ENCODE results near the gene ADGRL1. TPM values are rescaled to one million over a fixed set of nuclear protein-coding genes. Genes with fewer than 3 reads are reported as not detected.

ADGRL1 gene
- total RNA-seq, 2 donors from 2014 or later, result 21.0 to 31.2 TPM

- peaks cover 36% of the 10 kb centered on the region for H3K36me3 ChIP-seq
Observed at GRCh38 chr19:14106840-14107239, 99.1 kb downstream of the ADGRL1 start.

GRCh38 chr19:14105680-14106079, 100.3 kb downstream of the ADGRL1 start:
- no peak for TF ChIP-seq CTCF (IDR thresholded peaks at IDR 0.05)
- Histone ChIP-seq H3K9me3 (no peaks in the 10 kb centered on the region), H3K27ac (peak overlapping the region in 1 of 2 donors; percentile 79), H3K27me3 (no peaks in the 10 kb centered on the region), H3K4me3 (no peak overlapping the region), H3K4me1 (peaks cover 0 to 36% of the 10 kb centered on the region in 2 donors), H3K36me3 (peaks cover 48% of the 10 kb centered on the region)
- DNase-seq (ENCODE audit: low spot score), result no peak

More at GRCh38 chr19:14106840-14107239, 99.1 kb downstream of the ADGRL1 start:
- no peak overlapping the region for H3K4me3 ChIP-seq
- TF ChIP-seq CTCF (IDR thresholded peaks at IDR 0.05), result no peak
- DNase-seq (ENCODE audit: low spot score), result no peak
- peak overlapping the region; percentile 79 to 91 for H3K27ac ChIP-seq
- H3K4me1 ChIP-seq, result peaks cover 0 to 46% of the 10 kb centered on the region in 2 donors
- no peaks in the 10 kb centered on the region for H3K9me3 ChIP-seq
- H3K27me3 ChIP-seq, result no peaks in the 10 kb centered on the region

- no peak for DNase-seq (ENCODE audit: low spot score)
- Histone ChIP-seq H3K27me3 (no peaks in the 10 kb centered on the region), H3K4me1 (peaks cover 0 to 31% of the 10 kb centered on the region in 2 donors), H3K36me3 (peaks cover 64% of the 10 kb centered on the region), H3K4me3 (no peak overlapping the region), H3K27ac (peak overlapping the region in 1 of 2 donors; percentile 2), H3K9me3 (no peaks in the 10 kb centered on the region)
- TF ChIP-seq CTCF (IDR thresholded peaks at IDR 0.05), result no peak
Observed at GRCh38 chr19:14103310-14103709, 102.7 kb downstream of the ADGRL1 start.

GRCh38 chr19:14102756-14103155, 103.2 kb downstream of the ADGRL1 start:
- no peak for DNase-seq (ENCODE audit: low spot score)
- Histone ChIP-seq H3K27ac (peak overlapping the region in 1 of 2 donors; percentile 27), H3K4me1 (peaks cover 0 to 25% of the 10 kb centered on the region in 2 donors), H3K4me3 (no peak overlapping the region), H3K27me3 (no peaks in the 10 kb centered on the region), H3K9me3 (no peaks in the 10 kb centered on the region), H3K36me3 (peaks cover 70% of the 10 kb centered on the region)
- TF ChIP-seq CTCF (IDR thresholded peaks at IDR 0.05), result no peak

- no peak for DNase-seq (ENCODE audit: low spot score)
Observed at GRCh38 chr19:14102102-14102696, 103.8 kb downstream of the ADGRL1 start.

More at GRCh38 chr19:14102102-14102696, 103.8 kb downstream of the ADGRL1 start:
- H3K4me1 ChIP-seq, result peaks cover 0 to 20% of the 10 kb centered on the region in 2 donors
- peak overlapping the region in 1 of 2 donors; percentile 27 for H3K27ac ChIP-seq
- H3K9me3 ChIP-seq, result no peaks in the 10 kb centered on the region
- peaks cover 75% of the 10 kb centered on the region for H3K36me3 ChIP-seq
- no peak overlapping the region for H3K4me3 ChIP-seq
- no peaks in the 10 kb centered on the region for H3K27me3 ChIP-seq
- TF ChIP-seq CTCF (IDR thresholded peaks at IDR 0.05), result no peak
